K562 (cell line): Measurements from ENCODE around the gene INTS4.

ENCODE experiments used
- ADNP ChIP-seq: fragments of 200-800 bp; sonication (Bioruptor generic); IDR thresholded peaks from 2 replicates; pipeline ENCODE4 v1.6.1; 2016; ENCODE audit warnings: missing genetic modification characterization, missing compliant biosample characterization
- TF ChIP-seq, protein P1 (sequence below): fragments of 450-650 bp; IDR thresholded peaks from 2 replicates; pipeline ENCODE4 v1.7.0; 2016; ENCODE audit warnings: borderline replicate concordance
- TF ChIP-seq, protein P2 (sequence below), 2 experiments: fragments of 450-650 bp in 1 of 2; sonication (generic) in 1 of 2; formaldehyde crosslinking in 1 of 2; IDR thresholded peaks; 2 replicates each; pipeline versions ENCODE4 v1.7.1 to v1.9.0; 2016 to 2022; ENCODE audit warnings: inconsistent platforms in 1 of 2, mild to moderate bottlenecking in 1 of 2, missing genetic modification reagents in 1 of 2

DNA sequence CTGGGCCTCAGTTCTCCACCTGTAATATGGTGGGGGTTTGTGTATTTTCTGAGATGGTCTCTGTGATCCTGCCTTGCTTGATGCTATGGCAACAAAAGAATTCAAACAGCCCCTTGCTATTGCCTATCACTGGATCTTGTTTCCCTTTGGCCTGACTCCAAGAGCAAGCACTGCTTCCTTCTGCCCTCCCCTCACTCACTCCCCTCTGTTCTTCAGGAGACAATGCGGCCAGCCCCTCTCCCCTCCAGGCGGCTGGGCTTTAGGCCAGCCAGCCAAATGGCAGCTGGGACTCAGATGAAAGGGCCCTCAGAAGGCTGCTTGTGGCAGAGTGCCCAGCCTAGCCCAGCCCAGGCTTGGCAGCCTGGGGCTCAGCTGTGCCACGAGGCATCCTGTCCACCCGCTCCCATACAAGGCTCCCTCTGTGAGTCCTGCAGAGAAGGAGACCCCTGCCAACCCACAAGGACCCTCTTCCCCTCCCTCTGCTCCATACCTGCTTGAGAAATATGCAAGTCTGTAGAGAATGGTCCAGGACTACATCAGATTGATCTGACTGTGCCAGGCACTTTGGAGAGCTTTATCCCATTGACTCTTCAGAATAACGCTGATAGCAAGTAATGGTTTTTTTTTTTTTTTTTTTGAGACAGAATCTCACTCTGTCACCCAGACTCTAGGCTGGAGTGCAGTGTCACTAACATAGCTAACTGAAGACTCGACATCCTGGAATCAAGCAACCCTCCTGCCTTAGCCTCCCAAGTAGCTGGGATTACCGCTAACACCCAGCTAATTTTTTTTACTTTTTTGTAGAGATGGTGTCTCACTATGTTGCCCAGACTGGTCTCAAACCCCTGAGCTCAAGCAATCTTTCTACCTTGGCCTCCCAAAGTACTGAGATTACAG, 36.2 kb upstream of the INTS4 start:
- no peak for TF ChIP-seq ADNP (tag)
- TF ChIP-seq, protein P1, sequence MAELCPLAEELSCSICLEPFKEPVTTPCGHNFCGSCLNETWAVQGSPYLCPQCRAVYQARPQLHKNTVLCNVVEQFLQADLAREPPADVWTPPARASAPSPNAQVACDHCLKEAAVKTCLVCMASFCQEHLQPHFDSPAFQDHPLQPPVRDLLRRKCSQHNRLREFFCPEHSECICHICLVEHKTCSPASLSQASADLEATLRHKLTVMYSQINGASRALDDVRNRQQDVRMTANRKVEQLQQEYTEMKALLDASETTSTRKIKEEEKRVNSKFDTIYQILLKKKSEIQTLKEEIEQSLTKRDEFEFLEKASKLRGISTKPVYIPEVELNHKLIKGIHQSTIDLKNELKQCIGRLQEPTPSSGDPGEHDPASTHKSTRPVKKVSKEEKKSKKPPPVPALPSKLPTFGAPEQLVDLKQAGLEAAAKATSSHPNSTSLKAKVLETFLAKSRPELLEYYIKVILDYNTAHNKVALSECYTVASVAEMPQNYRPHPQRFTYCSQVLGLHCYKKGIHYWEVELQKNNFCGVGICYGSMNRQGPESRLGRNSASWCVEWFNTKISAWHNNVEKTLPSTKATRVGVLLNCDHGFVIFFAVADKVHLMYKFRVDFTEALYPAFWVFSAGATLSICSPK = no peak
- TF ChIP-seq, protein P2, sequence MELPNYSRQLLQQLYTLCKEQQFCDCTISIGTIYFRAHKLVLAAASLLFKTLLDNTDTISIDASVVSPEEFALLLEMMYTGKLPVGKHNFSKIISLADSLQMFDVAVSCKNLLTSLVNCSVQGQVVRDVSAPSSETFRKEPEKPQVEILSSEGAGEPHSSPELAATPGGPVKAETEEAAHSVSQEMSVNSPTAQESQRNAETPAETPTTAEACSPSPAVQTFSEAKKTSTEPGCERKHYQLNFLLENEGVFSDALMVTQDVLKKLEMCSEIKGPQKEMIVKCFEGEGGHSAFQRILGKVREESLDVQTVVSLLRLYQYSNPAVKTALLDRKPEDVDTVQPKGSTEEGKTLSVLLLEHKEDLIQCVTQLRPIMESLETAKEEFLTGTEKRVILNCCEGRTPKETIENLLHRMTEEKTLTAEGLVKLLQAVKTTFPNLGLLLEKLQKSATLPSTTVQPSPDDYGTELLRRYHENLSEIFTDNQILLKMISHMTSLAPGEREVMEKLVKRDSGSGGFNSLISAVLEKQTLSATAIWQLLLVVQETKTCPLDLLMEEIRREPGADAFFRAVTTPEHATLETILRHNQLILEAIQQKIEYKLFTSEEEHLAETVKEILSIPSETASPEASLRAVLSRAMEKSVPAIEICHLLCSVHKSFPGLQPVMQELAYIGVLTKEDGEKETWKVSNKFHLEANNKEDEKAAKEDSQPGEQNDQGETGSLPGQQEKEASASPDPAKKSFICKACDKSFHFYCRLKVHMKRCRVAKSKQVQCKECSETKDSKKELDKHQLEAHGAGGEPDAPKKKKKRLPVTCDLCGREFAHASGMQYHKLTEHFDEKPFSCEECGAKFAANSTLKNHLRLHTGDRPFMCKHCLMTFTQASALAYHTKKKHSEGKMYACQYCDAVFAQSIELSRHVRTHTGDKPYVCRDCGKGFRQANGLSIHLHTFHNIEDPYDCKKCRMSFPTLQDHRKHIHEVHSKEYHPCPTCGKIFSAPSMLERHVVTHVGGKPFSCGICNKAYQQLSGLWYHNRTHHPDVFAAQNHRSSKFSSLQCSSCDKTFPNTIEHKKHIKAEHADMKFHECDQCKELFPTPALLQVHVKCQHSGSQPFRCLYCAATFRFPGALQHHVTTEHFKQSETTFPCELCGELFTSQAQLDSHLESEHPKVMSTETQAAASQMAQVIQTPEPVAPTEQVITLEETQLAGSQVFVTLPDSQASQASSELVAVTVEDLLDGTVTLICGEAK (IDR thresholded peaks at IDR 0.05) = no peak
- TF ChIP-seq, protein P2 (CRISPR knock-in tag; IDR thresholded peaks at IDR 0.05) = no peak
